Activated CD4-positive, CD25-positive, alpha-beta regulatory T cell (primary cell): Measurements from ENCODE around the gene PNMA6E.
"Not testable (repeated sequence)": the region's sequence is repeated elsewhere in the genome, so short reads cannot be mapped to it uniquely, and the experiment has no call there.

Experiments
- DNase-seq, 4 experiments: peaks; one replicate each; lab custom pipeline; 2025; lab: John Stamatoyannopoulos, UW

The PNMA6E gene

GRCh38 chrX:153408221-153408721 is 7.1 kb upstream of the PNMA6E start:
- no peak for DNase-seq

GRCh38 chrX:153407736-153408135 is 6.6 kb upstream of the PNMA6E start:
- DNase-seq: no peak

- no peak for DNase-seq
Observed at GRCh38 chrX:153406903-153407302, 5.8 kb upstream of the PNMA6E start.

- DNase-seq: no peak
Observed at GRCh38 chrX:153406011-153406410, 4.9 kb upstream of the PNMA6E start.

- no peak for DNase-seq
Observed at GRCh38 chrX:153405426-153405825, 4.3 kb upstream of the PNMA6E start.

GRCh38 chrX:153404333-153404732 is 3.2 kb upstream of the PNMA6E start:
- DNase-seq: not testable (repeated sequence)

GRCh38 chrX:153400146-153401132 is 711 bp downstream of the PNMA6E start:
- DNase-seq: peak in 2 of 4 experiments; percentile 4 to 23

GRCh38 chrX:153398275-153398960 is 2.7 kb downstream of the PNMA6E start:
- no peak for DNase-seq

- no peak for DNase-seq
Observed at GRCh38 chrX:153397256-153397960, 3.7 kb downstream of the PNMA6E start.

- no peak for DNase-seq
Observed at GRCh38 chrX:153396320-153397195, 4.6 kb downstream of the PNMA6E start.

- no peak for DNase-seq
Observed at GRCh38 chrX:153395613-153396319, 5.4 kb downstream of the PNMA6E start.

- DNase-seq: no peak
Observed at GRCh38 chrX:153394612-153395011, 6.5 kb downstream of the PNMA6E start.

- no peak for DNase-seq
Observed at GRCh38 chrX:153392642-153393321, 8.4 kb downstream of the PNMA6E start.

- DNase-seq: not testable (repeated sequence)
Observed at GRCh38 chrX:153389460-153389768, 11.7 kb downstream of the PNMA6E start.

- no peak for DNase-seq
Observed at GRCh38 chrX:153388722-153389459, 12.3 kb downstream of the PNMA6E start.

GRCh38 chrX:153387987-153388721 is 13.0 kb downstream of the PNMA6E start:
- no peak for DNase-seq

GRCh38 chrX:153387345-153387744 is 13.8 kb downstream of the PNMA6E start:
- DNase-seq: no peak

GRCh38 chrX:153386097-153386496 is 15.1 kb downstream of the PNMA6E start:
- no peak for DNase-seq

GRCh38 chrX:153384973-153385372 is 16.2 kb downstream of the PNMA6E start:
- not testable (repeated sequence) for DNase-seq
